GM18861 (cell line): ENCODE results near the gene MRTFB.
"Not testable (repeated sequence)": the region's sequence is repeated elsewhere in the genome, so short reads cannot be mapped to it uniquely, and the experiment has no call there.

Experiments used
- ATAC-seq: cut with Tn5 transposase; IDR thresholded peaks from one replicate; pipeline ENCODE4 v1.9.1; 2021; ENCODE audit not compliant: unreplicated experiment

Gene MRTFB

GRCh38 chr16:14102925-14103720 lies 32.0 kb downstream of the MRTFB start:
- ATAC-seq, result no peak

- no peak for ATAC-seq
Measured at GRCh38 chr16:14104066-14104465, 32.9 kb downstream of the MRTFB start.

DNA sequence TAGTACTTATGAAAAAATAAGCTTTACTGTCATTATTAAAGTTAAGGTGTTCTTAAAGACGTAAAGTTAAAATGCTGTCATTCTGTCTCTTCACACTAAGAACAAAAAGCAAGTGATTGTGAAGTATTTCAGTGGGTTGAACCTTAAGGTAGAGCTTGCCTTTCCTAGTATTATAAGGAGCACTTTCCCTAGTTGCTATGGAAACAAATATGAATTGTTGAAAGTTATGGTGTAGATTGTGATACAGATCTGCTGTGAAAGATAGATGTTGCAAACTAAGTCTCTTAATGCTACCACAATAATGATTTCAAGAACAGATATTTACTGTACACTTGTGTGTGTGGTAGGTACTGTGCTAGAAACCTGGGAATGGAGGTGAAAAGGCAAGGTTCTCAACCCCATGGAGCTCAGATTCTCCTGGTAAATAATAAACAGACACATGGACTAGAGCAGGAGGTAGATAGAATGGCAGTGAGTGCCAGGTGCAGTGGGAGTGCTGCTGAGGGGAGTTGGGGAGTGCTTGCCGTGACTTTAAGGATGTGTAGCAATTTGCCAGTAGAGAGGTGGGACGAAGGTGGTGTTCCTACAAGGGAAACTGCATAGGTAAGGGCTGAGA lies 34.7 kb downstream of the MRTFB start:
- no peak for ATAC-seq

DNA sequence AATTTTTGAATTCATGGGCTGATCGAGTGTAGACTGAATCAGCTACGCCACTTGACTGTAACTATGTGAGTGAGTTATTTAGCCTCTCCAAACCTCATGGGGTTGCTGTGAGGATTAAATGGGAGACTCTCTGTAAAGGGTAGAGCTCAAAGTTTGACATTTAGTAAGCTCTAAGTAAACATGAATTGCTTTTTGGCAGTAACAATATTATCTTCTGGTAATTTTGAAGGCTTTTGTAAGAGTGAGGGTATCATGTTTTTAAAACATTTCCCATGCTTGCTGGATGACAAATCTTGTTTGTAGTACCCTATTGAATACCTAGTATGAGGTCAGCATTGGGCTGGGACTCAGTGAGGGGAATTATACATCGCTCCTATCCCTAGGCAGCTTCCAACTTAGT lies 35.3 kb downstream of the MRTFB start:
- ATAC-seq, result no peak

GRCh38 chr16:14106961-14107360 lies 35.8 kb downstream of the MRTFB start:
- no peak for ATAC-seq

- no peak for ATAC-seq
Measured at GRCh38 chr16:14109077-14109775, 38.1 kb downstream of the MRTFB start.

- ATAC-seq, result no peak
Measured at GRCh38 chr16:14109782-14110727, 38.9 kb downstream of the MRTFB start.

GRCh38 chr16:14110728-14111251 lies 39.7 kb downstream of the MRTFB start:
- ATAC-seq, result no peak

GRCh38 chr16:14111713-14112538 lies 40.8 kb downstream of the MRTFB start:
- no peak for ATAC-seq

GRCh38 chr16:14112539-14112856 lies 41.4 kb downstream of the MRTFB start:
- ATAC-seq, result no peak

- ATAC-seq, result no peak
Measured at GRCh38 chr16:14113344-14113743, 42.2 kb downstream of the MRTFB start.

DNA sequence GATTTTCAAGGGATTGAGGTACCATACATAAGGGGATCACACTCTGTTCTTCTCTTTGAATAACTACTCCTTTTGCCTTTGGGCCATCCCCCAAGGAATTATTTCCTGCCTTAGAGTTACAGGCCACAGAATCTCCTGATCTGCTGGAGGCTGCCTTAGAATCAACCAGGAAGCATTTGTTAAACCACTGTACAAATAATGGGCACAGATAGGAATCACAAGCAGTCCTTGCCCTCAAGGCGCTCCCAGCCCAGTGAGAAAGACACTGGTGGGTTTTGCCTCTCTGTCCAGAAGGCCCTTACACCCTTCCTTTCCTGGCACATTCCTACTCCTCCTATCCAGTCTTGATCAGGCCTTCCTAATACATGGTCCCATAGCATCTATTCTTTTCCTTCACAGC lies 45.9 kb downstream of the MRTFB start:
- ATAC-seq, result no peak

DNA sequence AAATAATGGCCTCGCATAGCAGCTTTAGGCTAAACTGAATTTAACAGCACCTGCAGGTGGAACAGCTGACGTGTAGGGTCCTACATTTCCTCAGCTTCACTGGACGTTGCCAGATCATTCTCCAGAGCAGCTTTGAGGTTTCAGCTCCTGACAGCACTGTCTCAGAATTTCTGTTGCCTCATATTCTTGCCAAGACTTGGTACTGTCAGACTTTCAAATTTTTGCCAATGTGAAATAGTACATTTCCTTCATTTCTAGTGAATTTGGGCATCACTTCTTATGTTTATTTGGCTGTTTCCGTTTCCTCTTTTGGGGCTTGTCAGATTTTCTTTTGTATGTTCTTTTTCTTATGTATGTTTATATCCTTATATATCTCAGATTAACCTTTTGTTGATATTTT lies 48.7 kb downstream of the MRTFB start:
- ATAC-seq, result no peak

GRCh38 chr16:14120335-14120734 lies 49.2 kb downstream of the MRTFB start:
- ATAC-seq, result no peak

DNA sequence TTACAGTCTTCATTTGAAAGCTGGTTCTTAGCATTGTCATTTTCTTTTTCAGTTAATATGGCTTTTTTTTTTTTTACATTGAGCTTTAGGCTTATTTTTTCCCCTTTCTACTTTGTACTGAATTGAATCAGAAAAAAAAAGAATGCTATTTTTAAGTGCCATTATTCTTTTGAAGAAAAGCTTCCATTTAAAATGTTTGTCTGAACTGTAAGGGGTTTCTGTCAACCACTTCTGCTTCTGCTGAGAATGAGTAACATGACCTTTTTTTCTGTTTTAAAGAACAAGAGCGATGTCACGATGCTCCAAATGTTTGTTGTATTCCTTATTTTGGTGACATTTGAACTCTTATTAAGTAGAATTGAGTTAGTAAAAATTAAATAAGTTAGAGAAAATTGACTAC lies 50.0 kb downstream of the MRTFB start:
- peak; percentile 42 for ATAC-seq

- no peak for ATAC-seq
Measured at GRCh38 chr16:14121872-14122271, 50.8 kb downstream of the MRTFB start.

DNA sequence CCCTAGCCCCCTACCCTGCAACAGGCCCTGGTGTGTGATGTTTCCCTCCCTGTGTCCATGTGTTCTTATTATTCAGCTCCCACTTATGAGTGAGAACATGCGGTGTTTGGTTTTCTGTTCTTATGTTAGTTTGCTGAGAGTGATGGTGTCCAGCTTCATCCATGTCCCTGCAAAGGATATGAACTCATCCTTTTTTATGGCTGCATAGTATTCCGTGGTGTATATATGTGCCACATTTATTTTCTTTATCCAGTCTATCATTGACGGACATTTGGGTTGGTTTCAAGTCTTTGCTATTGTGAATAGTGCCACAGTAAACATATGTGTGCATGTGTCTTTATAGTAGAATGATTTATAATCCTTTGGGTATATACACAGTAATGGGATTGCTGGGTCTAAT lies 51.3 kb downstream of the MRTFB start:
- not testable (repeated sequence) for ATAC-seq

DNA sequence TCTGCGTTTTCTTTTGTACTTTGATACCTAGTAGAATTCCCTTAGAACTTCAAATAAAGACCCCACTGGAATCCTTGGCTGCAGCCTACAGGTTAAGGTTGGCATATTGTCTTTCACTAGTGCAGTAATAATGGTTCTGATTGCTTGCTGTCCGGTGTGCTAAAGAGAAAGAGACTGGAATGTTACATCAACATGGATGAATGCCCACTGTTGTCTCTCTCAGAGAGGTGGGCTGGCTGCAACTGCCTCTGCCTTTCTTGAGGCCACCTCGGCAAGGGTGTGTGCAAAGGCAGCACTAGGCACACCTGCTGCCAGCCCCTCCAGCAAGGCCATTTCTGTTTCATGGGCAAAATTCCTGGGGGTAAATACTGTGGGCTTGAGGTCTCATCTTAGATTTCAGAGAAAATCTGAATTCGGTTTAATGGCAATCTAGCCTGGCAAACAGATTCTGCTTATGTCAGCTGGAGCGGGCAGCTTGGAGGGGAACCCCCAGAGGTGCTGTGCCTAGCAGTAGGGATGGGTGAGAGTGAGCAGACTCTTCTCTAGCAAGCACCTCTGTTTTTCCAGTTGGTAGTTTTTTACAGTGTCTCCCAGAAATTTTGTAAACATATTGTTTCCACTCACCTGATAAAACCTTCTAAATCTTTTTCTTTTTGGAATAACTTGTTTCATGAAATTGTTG lies 54.0 kb downstream of the MRTFB start:
- ATAC-seq, result no peak

GRCh38 chr16:14125708-14126107 lies 54.6 kb downstream of the MRTFB start:
- no peak for ATAC-seq
